Measurements from ENCODE around the gene MDM1.

The MDM1 gene

GRCh38 chr12:68356060-68356695 lies 24.0 kb upstream of the MDM1 start:
- DNase-seq: no peak

GRCh38 chr12:68354977-68355541 lies 22.9 kb upstream of the MDM1 start:
- no peak for DNase-seq

- DNase-seq: no peak
Measured at GRCh38 chr12:68352067-68352466, 19.9 kb upstream of the MDM1 start.

GRCh38 chr12:68350753-68351152 lies 18.6 kb upstream of the MDM1 start:
- no peak for DNase-seq

- peak; percentile 80 for DNase-seq
Measured at GRCh38 chr12:68349921-68350606, 17.9 kb upstream of the MDM1 start.

GRCh38 chr12:68349220-68349621 lies 17.1 kb upstream of the MDM1 start:
- peak; percentile 28 for DNase-seq

- DNase-seq: no peak
Measured at GRCh38 chr12:68348419-68348818, 16.3 kb upstream of the MDM1 start.

GRCh38 chr12:68345763-68346162 lies 13.6 kb upstream of the MDM1 start:
- no peak for DNase-seq

GRCh38 chr12:68344126-68344525 lies 12.0 kb upstream of the MDM1 start:
- DNase-seq: no peak

- no peak for DNase-seq
Measured at GRCh38 chr12:68342966-68343365, 10.8 kb upstream of the MDM1 start.

GRCh38 chr12:68341822-68342221 lies 9.7 kb upstream of the MDM1 start:
- no peak for DNase-seq

GRCh38 chr12:68340404-68341270 lies 8.5 kb upstream of the MDM1 start:
- DNase-seq: no peak

- peak; percentile 86 for DNase-seq
Measured at GRCh38 chr12:68336889-68337303, 4.7 kb upstream of the MDM1 start.

- no peak for DNase-seq
Measured at GRCh38 chr12:68335462-68335861, 3.3 kb upstream of the MDM1 start.

- DNase-seq: peak; percentile 7
Measured at GRCh38 chr12:68334132-68334531, 2.0 kb upstream of the MDM1 start.

GRCh38 chr12:68332728-68333630 lies 817 bp upstream of the MDM1 start:
- no peak for DNase-seq

- no peak for DNase-seq
Measured at GRCh38 chr12:68331500-68331868, 678 bp downstream of the MDM1 start.

- no peak for DNase-seq
Measured at GRCh38 chr12:68327896-68328295, 4.3 kb downstream of the MDM1 start.

GRCh38 chr12:68326716-68327115 lies 5.4 kb downstream of the MDM1 start:
- no peak for DNase-seq

- DNase-seq: no peak
Measured at GRCh38 chr12:68325966-68326365, 6.2 kb downstream of the MDM1 start.

GRCh38 chr12:68324531-68324930 lies 7.6 kb downstream of the MDM1 start:
- no peak for DNase-seq

GRCh38 chr12:68321140-68321539 lies 11.0 kb downstream of the MDM1 start:
- DNase-seq: no peak

Data from NCI-H446 treated with DMSO at 0.1 percent for 48 hours (cell line).